Measurements from ENCODE around the gene RBM20.

DNA sequence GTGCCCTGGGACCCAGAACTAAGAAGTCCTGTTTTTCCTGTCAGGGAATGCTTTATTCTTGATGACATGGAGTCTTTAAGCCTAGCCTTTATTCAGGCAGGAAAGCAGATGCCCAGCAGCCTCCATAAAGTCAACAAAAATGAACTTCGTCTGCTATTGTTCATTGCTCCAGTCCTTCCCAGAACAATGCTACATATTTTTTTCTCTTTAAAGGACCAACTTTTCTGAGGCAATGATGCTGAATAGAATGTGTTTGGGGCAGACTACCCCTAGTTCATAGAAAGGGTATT is 180.0 kb downstream of the RBM20 start:
- TF ChIP-seq ZNF274 (IDR thresholded peaks at IDR 0.05; ENCODE audit: low read depth, low read length) (no peak), YY1 (IDR thresholded peaks at IDR 0.05; ENCODE audit: insufficient read depth, insufficient read length) (no peak)

Data from NT2/D1 (cell line).